K562 (cell line): ENCODE measurements around the gene ARL4C. TPM values are rescaled to one million over a fixed set of nuclear protein-coding genes. Genes with fewer than 3 reads are reported as not detected.

Experiments
- ATAC-seq: fragments of 200-7000 bp; cut with Tn5 transposase; 3 replicates; pipeline ENCODE4 v1.9.1; 2020; ENCODE audit warnings: moderate library complexity
- BruUV-seq: library from RNA; stranded (reverse); fragments of 400-500 nt; replicated peaks from 2 replicates; lab custom pipeline; 2021; lab: Mats Ljungman, UMichigan
- CTCF ChIA-PET: fragments of 300-600 bp; formaldehyde crosslinking; extraction: SDS; loops from one replicate; lab custom pipeline; 2021; ENCODE audit warnings: low intra/inter-chr PET ratio; lab: Yijun Ruan, JAX
- POLR2A ChIA-PET: fragments of 300-600, 350-650 bp; sonication (Branson Sonifier 250); formaldehyde crosslinking; extraction: SDS; loops from one replicate; lab custom pipeline; 2021; ENCODE audit warnings: antibody characterized with exemption, inconsistent platforms; lab: Yijun Ruan, JAX
- DNase-seq, 4 experiments: peaks; one replicate each; pipeline versions ENCODE4 v3.0.0 to v3.0.0-alpha.2; 2011 to 2018; ENCODE audit warnings: low spot score in 3 of 4, mixed read lengths in 3 of 4; ENCODE audit errors: extremely low read depth in 1 of 4
- FAIRE-seq: peaks from 2 replicates; lab custom pipeline; 2011; peaks lifted over from hg19 to GRCh38; lab: Jason Lieb, UNC
- H2AFZ ChIP-seq: 2 replicates; pipeline ENCODE4 v1.6.0; 2011; ENCODE audit warnings: low read depth, low read length, control low read depth, inconsistent platforms
- H3K27ac ChIP-seq: fragments of 200-600 bp; 3 replicates; pipeline ENCODE4 v1.8.0; 2011; ENCODE audit warnings: low read depth, mild to moderate bottlenecking, control low read depth, inconsistent platforms, low read length, moderate library complexity, mixed read lengths; ENCODE audit errors: extremely low read depth
- H3K27me3 ChIP-seq, 2 experiments: fragments of 300-600 bp in 1 of 2; 2 replicates in 1 of 2; 3 replicates in 1 of 2; pipeline versions ENCODE4 v1.6.0 to v1.8.0; 2011; ENCODE audit warnings: inconsistent platforms in 2 of 2, low read length in 2 of 2, mild to moderate bottlenecking in 1 of 2, mixed read lengths in 1 of 2, moderate library complexity in 1 of 2; ENCODE audit not compliant: control insufficient read depth in 2 of 2, insufficient read depth in 2 of 2
- H3K36me3 ChIP-seq: fragments of 300-600 bp; 3 replicates; pipeline ENCODE4 v1.8.0; 2011; ENCODE audit warnings: mild to moderate bottlenecking, low read length, inconsistent platforms; ENCODE audit not compliant: control insufficient read depth, insufficient read depth
- H3K4me1 ChIP-seq, 2 experiments: fragments of 200-600 bp in 1 of 2; replicated peaks in 1 of 2; 2 replicates in 1 of 2; 3 replicates in 1 of 2; pipeline versions ENCODE4 v1.5.1 to v1.8.0; 2011; ENCODE audit warnings: inconsistent platforms in 2 of 2, low read length in 2 of 2, mild to moderate bottlenecking in 1 of 2, mixed read lengths in 1 of 2, moderate library complexity in 1 of 2; ENCODE audit not compliant: control insufficient read depth in 2 of 2, insufficient read depth in 2 of 2
- H3K4me2 ChIP-seq: 2 replicates; pipeline ENCODE4 v1.6.1; 2011; ENCODE audit warnings: low read length, control low read depth, inconsistent platforms, mixed read lengths; ENCODE audit not compliant: insufficient read depth
- H3K4me3 ChIP-seq: fragments of 200-600 bp; sonication (generic), shearing (Covaris generic); 2 replicates; pipeline ENCODE4 v1.5.1; 2016; ENCODE audit warnings: control low read depth, inconsistent platforms
- H3K79me2 ChIP-seq: fragments of 200-600 bp; 3 replicates; pipeline ENCODE4 v1.8.0; 2011; ENCODE audit warnings: low read length, inconsistent platforms; ENCODE audit not compliant: control insufficient read depth, insufficient read depth
- H3K9ac ChIP-seq, 2 experiments: 2 replicates each; pipeline versions ENCODE4 v1.6.0 to v1.6.1; 2011; ENCODE audit warnings: low read depth in 2 of 2, low read length in 2 of 2, control low read depth in 1 of 2, inconsistent platforms in 1 of 2, mild to moderate bottlenecking in 1 of 2, mixed read lengths in 1 of 2; ENCODE audit not compliant: insufficient read depth in 1 of 2
- H3K9me1 ChIP-seq: one replicate; pipeline ENCODE4 v1.6.0; 2011; ENCODE audit warnings: inconsistent platforms, mild to moderate bottlenecking, low read length, moderate library complexity; ENCODE audit not compliant: control insufficient read depth, insufficient read depth
- H3K9me3 ChIP-seq: replicated peaks from 2 replicates; pipeline ENCODE4 v1.5.1; 2011; ENCODE audit warnings: low read depth, low read length, inconsistent platforms; ENCODE audit not compliant: control insufficient read depth, insufficient read depth
- H4K20me1 ChIP-seq: replicated peaks from 2 replicates; pipeline ENCODE4 v1.6.1; 2011; ENCODE audit warnings: low read length, inconsistent platforms, mixed read lengths; ENCODE audit not compliant: control insufficient read depth, insufficient read depth
- E2F3 ChIP-seq: fragments of 250-450 bp; sonication (Bioruptor Pico); IDR thresholded peaks from 2 replicates; pipeline ENCODE4 v1.4.0; 2020; ENCODE audit warnings: mild to moderate bottlenecking
- E2F5 ChIP-seq: sonication (generic); formaldehyde crosslinking; IDR thresholded peaks from 2 replicates; pipeline ENCODE4 v1.8.0; 2022; ENCODE audit warnings: mild to moderate bottlenecking, missing genetic modification reagents
- FOXP4 ChIP-seq: sonication (generic); formaldehyde crosslinking; IDR thresholded peaks from 2 replicates; pipeline ENCODE4 v1.8.0; 2022; ENCODE audit warnings: mild to moderate bottlenecking, missing genetic modification reagents, borderline replicate concordance
- RBM39 ChIP-seq: fragments of 200-400 bp; formaldehyde crosslinking; optimal IDR thresholded peaks from 2 replicates; pipeline ENCODE3; 2018; ENCODE audit warnings: low read depth, low read length
- RFX5 ChIP-seq: IDR thresholded peaks from 2 replicates; pipeline ENCODE4 v1.6.1; 2011; ENCODE audit warnings: low read depth, mild to moderate bottlenecking, improper control_type of control experiment, low read length
- SP2 ChIP-seq: IDR thresholded peaks from 2 replicates; pipeline ENCODE4 v1.6.1; 2011; ENCODE audit warnings: mild to moderate bottlenecking, low read depth, low read length, moderate library complexity; ENCODE audit not compliant: poor library complexity, severe bottlenecking; ENCODE audit errors: extremely low read depth
- ZBTB40 ChIP-seq, 2 experiments: fragments of 450-650 bp in 1 of 2; sonication (generic) in 1 of 2; formaldehyde crosslinking in 1 of 2; IDR thresholded peaks; 2 replicates each; pipeline versions ENCODE4 v1.7.1 to v1.9.0; 2016 to 2022; ENCODE audit warnings: inconsistent platforms in 1 of 2, mild to moderate bottlenecking in 1 of 2, missing genetic modification reagents in 1 of 2
- ZNF589 ChIP-seq: fragments of 200-800 bp; sonication (Bioruptor generic); IDR thresholded peaks from 2 replicates; pipeline ENCODE4 v1.6.1; 2016; ENCODE audit warnings: low read depth, missing genetic modification characterization, missing compliant biosample characterization
- WGBS: fragments of 100-300 bp; shearing (Covaris generic); methylation state at CpG from one replicate; pipeline ENCODE4 v1.1.6; 2016; ENCODE audit warnings: low coverage, mixed read lengths; ENCODE audit not compliant: insufficient coverage; ENCODE audit errors: missing lambda C conversion rate; 5-methylcytosine and 5-hydroxymethylcytosine counted together
- in situ Hi-C: fragments of 300-500 bp; cut with MboI; formaldehyde crosslinking; loops from 4 replicates; pipeline ENCODE4 v1.15.0; 2018; ENCODE audit warnings: inconsistent platforms, mixed read lengths
- intact Hi-C: fragments of 100-400 bp; cut with micrococcal nuclease; formaldehyde crosslinking; loops from 2 replicates; pipeline ENCODE4 v1.14.2; 2022
- polyA plus RNA-seq, 8 experiments: library from polyadenylated mRNA; depleted of rRNA in 4 of 8; stranded (reverse) in 5 of 8; unstranded in 3 of 8; fragments of >200 nt; fragmentation: Nextera tagmentation in 2 of 8; fragmentation: Illumina TruSeq in 1 of 8; extraction: Ambion mirVana in 2 of 8; extraction: Trizol in 1 of 8; gene quantifications; 2 replicates each; pipeline versions ENCODE4 v1.2.1 to v1.2.3, GENCODE V29; 2011 to 2014; ENCODE audit warnings: inconsistent platforms in 1 of 8, missing spikeins in 1 of 8
- total RNA-seq, 7 experiments: library from RNA; depleted of rRNA in 6 of 7; stranded (reverse); fragments of >200 nt in 6 of 7; fragmentation: Illumina TruSeq in 2 of 7; extraction: Trizol in 2 of 7; gene quantifications; 2 replicates each; pipeline versions ENCODE4 v1.2.1 to v1.2.3, GENCODE V29; 2011 to 2021; ENCODE audit warnings: low replicate concordance in 1 of 7

ARL4C gene
- total and polyA plus RNA-seq, 9 of the 15 experiments (the other 6 are each of a cell fraction or from before 2014, with no cell fraction given), result 0.03 to 0.11 (median 0.04) TPM; not detected in 5

- no peak overlapping the region for H3K27ac ChIP-seq
- 0 out of 5 replicates have a peak, but pooled peaks cover 0 to 7% of the 10 kb centered on the region in 2 experiments for H3K27me3 ChIP-seq
- FAIRE-seq (no peak), ATAC-seq (no peak), DNase-seq (no peak)
- H3K36me3 ChIP-seq, result no peaks in the 10 kb centered on the region
- H3K79me2 ChIP-seq, result no peaks in the 10 kb centered on the region
- H4K20me1 ChIP-seq, result no peaks in the 10 kb centered on the region
- ChIA-PET CTCF (no interaction called here), POLR2A (no interaction called here)
- no peak overlapping the region for H3K4me3 ChIP-seq
- H3K9me3 ChIP-seq, result no peaks in the 10 kb centered on the region
- H3K9ac ChIP-seq, result no peak overlapping the region
- no peaks in the 10 kb centered on the region for H3K4me1 ChIP-seq
- BruUV-seq, result no TSS peak
- no peak overlapping the region for H3K4me2 ChIP-seq
- intact Hi-C loops, result no loop called here
- WGBS, result 3% methylated on average over 3 of the region's 3 CpGs
- no peaks in the 10 kb centered on the region for H3K9me1 ChIP-seq
- in situ Hi-C loops, result loop anchor here (25.0 kb wide), 1 partner anchor 664 kb away; the partner anchor contains the start of genes HJURP and MSL3B
- H2AFZ ChIP-seq, result no peak overlapping the region
- no peak for TF ChIP-seq RBM39
- no peak for TF ChIP-seq RFX5
- no peak for TF ChIP-seq E2F5 (CRISPR knock-in tag)
- no peak for TF ChIP-seq FOXP4 (CRISPR knock-in tag)
- no peak for TF ChIP-seq ZNF589
- no peak for TF ChIP-seq ZBTB40 (IDR thresholded peaks at IDR 0.05)
- no peak for TF ChIP-seq ZBTB40 (CRISPR knock-in tag; IDR thresholded peaks at IDR 0.05)
- no peak for TF ChIP-seq E2F3 (CRISPR knock-in tag)
- TF ChIP-seq SP2, result no peak
Measured at GRCh38 chr2:234526711-234527110, 29.8 kb upstream of the ARL4C start.
